ENCODE results near the gene TANK.

DNA sequence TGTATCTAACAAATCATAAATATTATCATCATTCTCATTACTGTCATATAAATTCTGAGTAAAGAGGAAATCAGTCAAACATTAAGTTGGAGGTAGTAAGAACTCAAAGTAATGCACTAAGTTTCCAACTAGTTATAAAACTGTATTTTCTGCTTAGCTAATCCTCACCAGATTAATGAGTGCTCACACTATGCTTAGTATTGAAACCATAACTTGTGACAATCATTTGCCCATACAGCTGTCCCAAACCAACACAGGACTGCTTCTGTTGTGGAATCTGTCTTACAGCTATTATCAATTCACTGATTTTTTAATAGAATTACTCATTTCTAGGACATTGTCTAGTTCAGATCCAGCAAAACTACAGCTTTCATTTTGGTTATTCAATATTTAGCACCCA is 41.5 kb upstream of the TANK start:
- TF ChIP-seq, protein P1, sequence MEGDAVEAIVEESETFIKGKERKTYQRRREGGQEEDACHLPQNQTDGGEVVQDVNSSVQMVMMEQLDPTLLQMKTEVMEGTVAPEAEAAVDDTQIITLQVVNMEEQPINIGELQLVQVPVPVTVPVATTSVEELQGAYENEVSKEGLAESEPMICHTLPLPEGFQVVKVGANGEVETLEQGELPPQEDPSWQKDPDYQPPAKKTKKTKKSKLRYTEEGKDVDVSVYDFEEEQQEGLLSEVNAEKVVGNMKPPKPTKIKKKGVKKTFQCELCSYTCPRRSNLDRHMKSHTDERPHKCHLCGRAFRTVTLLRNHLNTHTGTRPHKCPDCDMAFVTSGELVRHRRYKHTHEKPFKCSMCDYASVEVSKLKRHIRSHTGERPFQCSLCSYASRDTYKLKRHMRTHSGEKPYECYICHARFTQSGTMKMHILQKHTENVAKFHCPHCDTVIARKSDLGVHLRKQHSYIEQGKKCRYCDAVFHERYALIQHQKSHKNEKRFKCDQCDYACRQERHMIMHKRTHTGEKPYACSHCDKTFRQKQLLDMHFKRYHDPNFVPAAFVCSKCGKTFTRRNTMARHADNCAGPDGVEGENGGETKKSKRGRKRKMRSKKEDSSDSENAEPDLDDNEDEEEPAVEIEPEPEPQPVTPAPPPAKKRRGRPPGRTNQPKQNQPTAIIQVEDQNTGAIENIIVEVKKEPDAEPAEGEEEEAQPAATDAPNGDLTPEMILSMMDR (conservative IDR thresholded peaks at IDR 0.05; ENCODE audit: low read length), result no peak
- no peak for TF ChIP-seq EZH2phosphoT487 (IDR thresholded peaks at IDR 0.05; ENCODE audit: borderline replicate concordance, low read depth, low read length)

Data from OCI-LY7 (cell line).